Stimulated activated CD8-positive, alpha-beta memory T cell treated with anti-CD3 and anti-CD28 coated beads, Interleukin-4, amount 100 ng/mL, for 4 hours (primary cell): Measurements from ENCODE around the gene MINK1.

ENCODE experiments used
- DNase-seq, 2 donors: peaks; one replicate each; pipeline ENCODE4 v3.0.0-alpha.2; 2020; ENCODE audit warnings: low read depth in 2 of 2, low spot score in 1 of 2

Gene MINK1

GRCh38 chr17:4946312-4946976 lies 113.3 kb downstream of the MINK1 start:
- DNase-seq, result no peak

GRCh38 chr17:4947010-4947410 lies 113.9 kb downstream of the MINK1 start:
- DNase-seq, result no peak
